ENCODE data around the gene ZSCAN26. TPM values are rescaled to one million over a fixed set of nuclear protein-coding genes. Genes with fewer than 3 reads are reported as not detected.

Gene ZSCAN26
- 7.3 and 8.7 TPM in 2 replicates for total RNA-seq (2014; rRNA removed; shearing (Covaris generic))

DNA sequence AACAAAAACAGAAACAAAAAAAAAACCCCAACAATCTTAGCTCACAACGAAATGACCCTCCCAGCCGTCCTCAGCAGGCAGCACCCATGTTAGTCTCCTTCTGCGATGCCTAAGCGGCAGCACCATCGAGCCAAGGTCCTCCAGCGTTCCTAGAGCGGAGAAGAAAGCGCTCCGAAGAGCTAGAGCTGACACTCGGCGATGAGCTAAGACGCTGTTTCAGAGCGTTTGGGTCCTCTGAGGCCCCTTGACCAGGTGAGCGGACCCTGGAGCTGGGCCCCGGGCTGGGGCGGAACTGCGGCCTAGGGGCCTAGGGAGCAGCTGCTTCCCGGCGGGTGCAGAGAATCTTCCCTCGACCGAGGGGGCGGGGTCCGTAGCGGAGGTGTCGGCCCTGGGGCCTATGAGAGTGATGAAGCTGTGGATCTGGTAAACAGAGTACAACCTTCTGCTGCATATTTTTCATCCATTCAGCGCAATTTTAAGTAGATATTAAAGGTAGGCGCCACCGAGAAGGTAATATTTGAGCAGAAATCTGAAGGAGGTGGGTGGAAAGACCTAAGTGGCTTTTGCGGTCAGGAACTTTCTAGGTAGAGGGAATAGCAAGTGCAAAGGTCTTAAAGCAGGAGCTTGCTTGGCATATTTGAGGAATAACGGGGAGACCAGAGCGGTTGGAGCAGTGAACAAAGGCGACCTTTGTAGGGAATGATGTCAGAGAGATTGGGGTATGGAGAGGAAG, at the start of gene ZSCAN26:
TSS of gene ZSCAN26 (plus strand) at position 182 of the 733 bp plus-strand sequence. CDS start 4,777 bp downstream, outside the sequence.

DNA sequence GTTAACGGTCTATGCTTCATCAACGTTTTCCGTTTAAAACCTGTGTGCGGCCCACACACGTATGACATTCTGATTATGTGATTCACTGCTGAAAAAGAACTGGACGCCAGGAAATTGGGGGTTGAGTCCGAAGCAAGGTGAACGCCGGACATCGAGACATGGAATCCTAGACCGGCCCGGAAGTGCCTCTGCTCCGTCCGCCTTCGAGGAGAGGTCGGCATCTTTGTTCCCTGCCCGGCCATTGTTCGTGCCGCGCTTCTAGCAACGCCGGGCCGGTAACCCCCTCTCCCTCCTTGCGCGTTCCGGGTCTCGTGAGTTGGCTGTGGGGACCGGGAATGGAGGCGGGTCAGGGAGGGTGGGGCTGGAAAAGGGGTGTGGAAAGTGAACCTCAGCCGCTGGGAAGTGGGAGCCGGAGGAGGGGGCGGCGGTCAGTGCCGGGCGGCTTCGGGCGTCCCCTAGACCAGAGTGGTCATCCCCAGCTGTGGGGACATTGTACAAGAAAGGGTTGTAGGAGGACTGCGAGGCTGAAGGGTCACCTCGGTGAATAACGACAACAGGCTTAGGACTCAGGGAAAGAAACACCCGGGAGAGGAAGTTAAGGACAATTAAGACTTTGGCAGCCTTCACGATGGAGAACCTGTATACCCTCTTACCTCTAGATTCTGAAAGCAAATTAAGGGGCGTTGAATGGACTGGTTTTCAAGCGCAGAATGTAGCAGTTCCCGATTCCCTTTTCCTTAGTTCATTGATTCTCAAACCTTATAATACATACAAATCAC, 41.7 kb upstream of the ZSCAN26 start, which contains the start of gene ZSCAN9:
TSS of gene ZSCAN9 (plus strand) at position 220 of the 779 bp plus-strand sequence. CDS start 1,810 bp downstream, outside the sequence.

DNA sequence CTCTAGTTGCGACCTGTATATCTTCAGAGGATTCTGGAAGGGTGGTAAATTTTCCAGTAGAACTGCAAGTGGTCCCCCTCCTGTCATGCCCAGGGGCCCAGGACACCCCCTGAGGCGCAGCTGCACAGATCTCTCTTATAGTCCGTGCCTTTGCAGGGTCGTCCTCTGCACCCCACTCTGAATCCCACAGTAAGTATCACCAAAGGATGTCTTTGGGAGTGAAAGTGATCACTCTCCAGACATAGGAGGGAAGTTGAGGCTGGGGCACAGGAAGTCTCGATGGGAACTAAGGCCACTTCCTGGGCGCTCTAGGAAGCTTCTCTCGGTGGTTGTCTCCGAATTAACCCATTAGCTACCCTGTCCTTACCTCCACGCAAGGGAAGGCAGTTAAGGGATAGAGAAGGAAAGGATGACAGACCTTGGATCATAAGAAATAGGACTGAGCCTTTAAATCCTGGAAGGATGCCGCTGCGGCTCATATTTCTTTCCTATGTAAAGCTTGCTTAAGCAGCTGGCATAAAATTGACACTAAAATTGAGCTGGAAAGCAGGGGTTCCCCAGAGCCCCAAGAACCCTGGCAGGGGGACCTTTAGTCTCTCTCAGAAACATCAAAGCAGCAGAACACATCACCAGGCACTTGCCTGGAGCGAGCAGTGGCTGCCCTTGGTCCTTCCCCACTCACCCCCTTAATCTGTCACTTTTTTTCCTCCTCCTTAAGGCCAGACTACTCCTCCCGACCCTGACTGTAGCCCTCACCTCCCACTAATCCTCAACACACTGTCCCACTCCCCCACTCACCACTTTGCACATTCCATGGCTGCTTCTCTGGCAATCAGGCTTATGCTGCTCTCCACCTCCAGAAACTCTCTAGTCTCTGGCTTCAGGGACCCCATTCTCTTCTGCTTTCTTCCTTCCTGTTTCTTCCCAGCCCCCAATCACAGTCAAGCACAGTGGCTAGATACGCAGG, 14.7 kb upstream of the ZSCAN26 start, which contains the start of gene ZKSCAN4:
TSS of gene ZKSCAN4 (minus strand) at position 261 of the 967 bp plus-strand sequence. CDS start 289 bp downstream, outside the sequence.

DNA sequence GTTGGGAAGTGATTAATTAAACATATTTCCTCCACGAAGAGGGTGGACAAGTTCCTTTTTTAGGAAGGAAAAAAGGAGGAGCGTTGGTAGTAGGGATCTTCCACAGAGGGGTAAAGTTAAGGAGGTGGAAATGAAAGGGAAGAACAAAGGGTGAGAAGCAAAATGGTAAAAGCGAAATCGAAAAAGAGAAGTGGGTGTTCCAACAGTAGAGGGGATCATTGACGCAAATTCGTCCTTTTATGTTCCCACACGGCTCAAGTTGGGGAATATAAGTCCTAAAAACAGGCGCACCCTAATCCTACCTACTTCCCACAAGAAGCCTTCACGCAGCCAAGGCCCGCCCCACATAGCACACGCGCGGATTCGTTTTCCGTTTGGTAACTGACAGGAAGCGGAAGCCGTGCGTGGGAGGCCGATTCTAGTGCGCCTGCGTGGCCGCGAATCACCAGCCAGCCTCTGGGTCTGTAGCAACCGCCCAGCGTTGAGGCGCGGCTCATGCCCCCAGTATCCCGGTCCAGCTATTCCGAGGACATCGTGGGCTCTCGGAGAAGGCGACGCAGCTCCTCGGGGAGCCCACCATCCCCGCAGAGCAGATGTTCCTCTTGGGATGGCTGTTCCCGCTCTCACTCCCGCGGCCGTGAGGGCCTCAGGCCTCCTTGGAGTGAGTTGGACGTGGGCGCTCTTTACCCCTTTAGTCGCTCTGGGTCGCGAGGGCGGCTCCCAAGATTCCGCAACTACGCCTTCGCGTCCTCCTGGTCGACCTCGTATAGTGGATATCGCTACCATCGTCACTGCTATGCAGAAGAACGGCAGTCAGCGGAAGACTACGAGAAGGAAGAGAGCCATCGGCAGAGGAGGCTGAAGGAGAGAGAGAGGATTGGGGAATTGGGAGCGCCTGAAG, 7.8 kb upstream of the ZSCAN26 start, which contains the start of gene NKAPL:
TSS of gene NKAPL (plus strand) at position 421 of the 901 bp plus-strand sequence. CDS start at position 496, 75 bp downstream.

DNA sequence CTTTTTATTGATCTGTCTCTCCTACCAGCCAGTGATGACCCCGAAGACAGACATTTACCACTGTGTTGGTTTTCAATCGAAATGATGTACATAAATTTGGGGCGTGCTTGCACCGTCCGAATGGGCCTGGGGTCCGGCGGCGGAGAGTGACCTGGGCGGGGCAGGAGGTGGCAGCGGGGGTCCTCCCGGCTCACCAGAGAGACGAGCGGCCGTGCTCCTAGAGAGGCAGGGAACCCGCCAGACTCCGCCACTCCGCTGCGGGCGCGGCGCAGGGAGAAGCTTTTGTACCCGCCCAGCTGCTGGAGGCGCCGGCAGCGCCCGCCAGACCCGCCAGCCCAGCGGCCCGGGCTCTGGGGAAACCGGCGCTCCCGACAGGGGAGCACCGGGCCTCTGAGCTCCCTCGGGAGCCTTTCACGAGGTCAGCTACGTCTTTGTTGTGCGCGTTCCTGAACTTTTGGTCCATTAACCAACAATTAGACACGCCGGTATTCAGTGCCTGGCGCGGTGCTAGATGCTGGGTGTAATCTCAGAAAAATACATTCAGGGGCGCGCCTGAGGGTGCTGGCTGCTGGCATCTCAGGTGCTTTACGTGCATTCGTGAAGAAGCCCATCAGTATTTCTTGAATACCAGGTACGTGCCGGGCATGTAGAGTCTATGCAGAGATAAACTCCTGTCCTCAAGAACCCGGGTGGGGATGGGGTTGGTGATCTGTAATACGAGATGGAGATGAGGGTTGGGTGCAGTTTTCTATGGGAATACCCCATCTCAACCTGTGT, 14.5 kb downstream of the ZSCAN26 start, which contains the start of gene PGBD1:
TSS of gene PGBD1 (plus strand) at position 285 of the 777 bp plus-strand sequence. CDS start 2,242 bp downstream, outside the sequence.

Small RNA genes lying within 50 kb of the gene (small RNA-seq; reads per million reads assigned to genes)
- gene AL021997.1: not detected
- not detected for gene AL021997.2

Other genes with a start within 250 kb of the ZSCAN26 start
- gene ZNF165, start 186.6 kb upstream of the ZSCAN26 start, total RNA-seq (2014; rRNA removed; shearing (Covaris generic)): 0.87 and 1.0 TPM in 2 replicates
- 3.8 and 5.2 TPM in 2 replicates for gene ZSCAN16, start 142.5 kb upstream of the ZSCAN26 start, total RNA-seq (2014; rRNA removed; shearing (Covaris generic))
- 9.1 and 12.7 TPM in 2 replicates for gene ZKSCAN8, start 125.3 kb upstream of the ZSCAN26 start, total RNA-seq (2014; rRNA removed; shearing (Covaris generic))
- 5.1 and 7.4 TPM in 2 replicates for gene ZSCAN9, start 41.9 kb upstream of the ZSCAN26 start, total RNA-seq (2014; rRNA removed; shearing (Covaris generic))
- gene ZKSCAN4, start 14.9 kb upstream of the ZSCAN26 start, total RNA-seq (2014; rRNA removed; shearing (Covaris generic)): 1.2 and 1.5 TPM in 2 replicates
- gene NKAPL, start 7.8 kb upstream of the ZSCAN26 start, total RNA-seq (2014; rRNA removed; shearing (Covaris generic)): not detected in 2 replicates
- 2.0 and 3.2 TPM in 2 replicates for gene PGBD1, start 14.4 kb downstream of the ZSCAN26 start, total RNA-seq (2014; rRNA removed; shearing (Covaris generic))
- 2.0 and 2.1 TPM in 2 replicates for gene ZSCAN31, start 69.0 kb downstream of the ZSCAN26 start, total RNA-seq (2014; rRNA removed; shearing (Covaris generic))
- gene ZKSCAN3, start 82.8 kb downstream of the ZSCAN26 start, total RNA-seq (2014; rRNA removed; shearing (Covaris generic)): 0.88 and 1.8 TPM in 2 replicates
- 1.2 and 1.7 TPM in 2 replicates for gene ZSCAN12, start 132.6 kb downstream of the ZSCAN26 start, total RNA-seq (2014; rRNA removed; shearing (Covaris generic))
- not detected in 2 replicates for gene ZSCAN23, start 176.3 kb downstream of the ZSCAN26 start, total RNA-seq (2014; rRNA removed; shearing (Covaris generic))
- not detected in 2 replicates for gene GPX6, start 248.7 kb downstream of the ZSCAN26 start, total RNA-seq (2014; rRNA removed; shearing (Covaris generic))